ENCODE data around the gene TBC1D8. TPM values are rescaled to one million over a fixed set of nuclear protein-coding genes. Genes with fewer than 3 reads are reported as not detected.

The TBC1D8 gene

GRCh38 chr2:100959225-100959880 is 191.8 kb downstream of the TBC1D8 start:
- H2BK120ac ChIP-seq (ENCODE audit: low read depth, low read length), result no peak overlapping the region
- no peak overlapping the region for H3K4ac ChIP-seq (ENCODE audit: low read length)
- no peak overlapping the region for H3K14ac ChIP-seq (ENCODE audit: low read length)
- H3K9me3 ChIP-seq (replicated peaks in 1 of 2; ENCODE audit: control insufficient read depth in 2 of 2, insufficient read depth in 1 of 2, low read depth in 1 of 2, low read length in 2 of 2), result no peaks in the 10 kb centered on the region
- H2BK15ac ChIP-seq (ENCODE audit: low read length), result no peak overlapping the region
- no peak overlapping the region for H3K4me2 ChIP-seq (ENCODE audit: insufficient read depth, low read length, poor library complexity, severe bottlenecking)
- no peaks in the 10 kb centered on the region for H3K36me3 ChIP-seq (replicated peaks in 1 of 2; ENCODE audit: control insufficient read depth in 2 of 2, insufficient read depth in 2 of 2, low read length in 2 of 2)
- H2BK5ac ChIP-seq (ENCODE audit: low read length), result no peak overlapping the region
- no peak overlapping the region for H2AK5ac ChIP-seq (ENCODE audit: low read depth, low read length)
- H3K27ac ChIP-seq (replicated peaks; ENCODE audit: low read length), result no peak overlapping the region
- no CpG with 5 or more reads among the region's 6 CpGs for WGBS, 2 donors (ENCODE audit: extremely low coverage in 2 of 2, insufficient read length in 2 of 2, insufficient replicate concordance in 1 of 2)
- no peak overlapping the region for H3K18ac ChIP-seq (ENCODE audit: low read length)
- H3K23ac ChIP-seq (ENCODE audit: low read depth, low read length, poor library complexity), result no peak overlapping the region
- no peak overlapping the region for H3K9ac ChIP-seq (ENCODE audit: low read depth, low read length, poor library complexity)
- H2AFZ ChIP-seq (ENCODE audit: low read length), result no peak overlapping the region
- peaks cover 0 to 3% (median 0%) of the 10 kb centered on the region in 3 experiments for H3K27me3 ChIP-seq (ENCODE audit: control insufficient read depth in 3 of 3, insufficient read depth in 3 of 3, low read depth in 1 of 3, low read length in 3 of 3)
- H2BK12ac ChIP-seq (ENCODE audit: low read length), result no peak overlapping the region
- H3K4me1 ChIP-seq (ENCODE audit: control insufficient read depth in 2 of 2, insufficient read depth in 1 of 2, low read depth in 1 of 2, low read length in 2 of 2), result no peaks in the 10 kb centered on the region
- no peak for DNase-seq (ENCODE audit: low spot score)
- H4K91ac ChIP-seq (ENCODE audit: low read depth, low read length, poor library complexity), result no peak overlapping the region
- no peak overlapping the region for H3K4me3 ChIP-seq (ENCODE audit: low read length in 2 of 2)
- no peak overlapping the region for H4K8ac ChIP-seq (ENCODE audit: low read depth, low read length)
- H3K79me1 ChIP-seq (ENCODE audit: low read depth, low read length), result no peaks in the 10 kb centered on the region

GRCh38 chr2:100957996-100958653 is 193.1 kb downstream of the TBC1D8 start:
- no CpG with 5 or more reads among the region's 16 CpGs for WGBS, 2 donors (ENCODE audit: extremely low coverage in 2 of 2, insufficient read length in 2 of 2, insufficient replicate concordance in 1 of 2)
- no peak for DNase-seq (ENCODE audit: low spot score)
- Histone ChIP-seq H3K79me1 (ENCODE audit: low read depth, low read length) (no peaks in the 10 kb centered on the region), H2AFZ (ENCODE audit: low read length) (no peak overlapping the region), H2AK5ac (ENCODE audit: low read depth, low read length) (no peak overlapping the region), H2BK5ac (ENCODE audit: low read length) (no peak overlapping the region), H2BK12ac (ENCODE audit: low read length) (no peak overlapping the region), H4K8ac (ENCODE audit: low read depth, low read length) (no peak overlapping the region), H2BK120ac (ENCODE audit: low read depth, low read length) (no peak overlapping the region), H3K27ac (replicated peaks; ENCODE audit: low read length) (no peak overlapping the region), H3K4me2 (ENCODE audit: insufficient read depth, low read length, poor library complexity, severe bottlenecking) (no peak overlapping the region), H3K4me1 (ENCODE audit: control insufficient read depth in 2 of 2, insufficient read depth in 1 of 2, low read depth in 1 of 2, low read length in 2 of 2) (peaks cover 0 to 2% of the 10 kb centered on the region in 2 donors), H3K4ac (ENCODE audit: low read length) (no peak overlapping the region), H3K27me3 (ENCODE audit: control insufficient read depth in 3 of 3, insufficient read depth in 3 of 3, low read depth in 1 of 3, low read length in 3 of 3) (peaks cover 0 to 7% (median 0%) of the 10 kb centered on the region in 3 experiments), H3K9ac (ENCODE audit: low read depth, low read length, poor library complexity) (no peak overlapping the region), H3K9me3 (replicated peaks in 1 of 2; ENCODE audit: control insufficient read depth in 2 of 2, insufficient read depth in 1 of 2, low read depth in 1 of 2, low read length in 2 of 2) (no peaks in the 10 kb centered on the region), H4K91ac (ENCODE audit: low read depth, low read length, poor library complexity) (no peak overlapping the region), H3K18ac (ENCODE audit: low read length) (no peak overlapping the region), H3K14ac (ENCODE audit: low read length) (no peak overlapping the region), H3K4me3 (ENCODE audit: low read length in 2 of 2) (no peak overlapping the region), H3K36me3 (replicated peaks in 1 of 2; ENCODE audit: control insufficient read depth in 2 of 2, insufficient read depth in 2 of 2, low read length in 2 of 2) (no peaks in the 10 kb centered on the region), H2BK15ac (ENCODE audit: low read length) (no peak overlapping the region), H3K23ac (ENCODE audit: low read depth, low read length, poor library complexity) (no peak overlapping the region)

Small RNA genes lying within 50 kb of the gene (small RNA-seq; reads per million reads assigned to genes)
- not detected for gene BBIP1P1 (ENCODE audit: insufficient read depth)

Data from neuronal stem cell (in vitro differentiated cells).